DND-41 (cell line): ENCODE measurements around the gene TOP3B.

Experiments
- ATAC-seq: fragments of 200-7000 bp; cut with Tn5 transposase; 3 replicates; pipeline ENCODE4 v1.9.1; 2021; ENCODE audit warnings: low read depth; ENCODE audit not compliant: insufficient read depth
- DNase-seq: peaks from one replicate; pipeline ENCODE4 v3.0.0-alpha.2; 2020
- H2AFZ ChIP-seq: 2 replicates; pipeline ENCODE4 v1.6.0; 2012; ENCODE audit warnings: low read depth, low read length
- H3K27ac ChIP-seq: 2 replicates; pipeline ENCODE4 v1.5.1; 2012; ENCODE audit warnings: low read length, inconsistent platforms
- H3K27me3 ChIP-seq: fragments of 200-600 bp; sonication (generic); 2 replicates; pipeline ENCODE4 v1.6.0; 2012; ENCODE audit warnings: low read length, mild to moderate bottlenecking, inconsistent platforms; ENCODE audit not compliant: insufficient read depth, poor library complexity
- H3K36me3 ChIP-seq: 2 replicates; pipeline ENCODE4 v1.5.1; 2012; ENCODE audit warnings: low read length, inconsistent platforms; ENCODE audit not compliant: insufficient read depth
- H3K4me1 ChIP-seq: 2 replicates; pipeline ENCODE4 v1.5.1; 2012; ENCODE audit warnings: mild to moderate bottlenecking, low read length; ENCODE audit not compliant: insufficient read depth
- H3K4me2 ChIP-seq: 2 replicates; pipeline ENCODE4 v1.6.0; 2012; ENCODE audit warnings: mild to moderate bottlenecking, moderate library complexity, low read length, inconsistent platforms; ENCODE audit not compliant: insufficient read depth
- H3K4me3 ChIP-seq, 2 experiments: fragments of 200-600 bp in 1 of 2; shearing (Covaris generic) in 1 of 2; 2 replicates each; pipeline ENCODE4 v1.5.1; 2012 to 2016; ENCODE audit warnings: inconsistent platforms in 2 of 2, low read length in 2 of 2, mild to moderate bottlenecking in 2 of 2, low read depth in 1 of 2, moderate library complexity in 1 of 2
- H3K79me2 ChIP-seq: 2 replicates; pipeline ENCODE4 v1.6.0; 2012; ENCODE audit warnings: low read length, inconsistent platforms; ENCODE audit not compliant: insufficient read depth
- H3K9ac ChIP-seq: 2 replicates; pipeline ENCODE4 v1.6.0; 2012; ENCODE audit warnings: low read depth, mild to moderate bottlenecking, inconsistent platforms, low read length, moderate library complexity
- H3K9me3 ChIP-seq: 2 replicates; pipeline ENCODE4 v1.5.1; 2012; ENCODE audit warnings: low read length, moderate library complexity, mild to moderate bottlenecking, inconsistent platforms; ENCODE audit not compliant: insufficient read depth, severe bottlenecking
- H4K20me1 ChIP-seq: 2 replicates; pipeline ENCODE4 v1.6.0; 2012; ENCODE audit warnings: low read length; ENCODE audit not compliant: insufficient read depth
- EZH2 ChIP-seq: IDR thresholded peaks from 3 replicates; pipeline ENCODE4 v1.6.1; 2012; ENCODE audit warnings: borderline replicate concordance, low read depth, mild to moderate bottlenecking, moderate library complexity, low read length, inconsistent platforms; ENCODE audit not compliant: severe bottlenecking
- TF ChIP-seq, protein P1 (sequence below): IDR thresholded peaks from 2 replicates; pipeline ENCODE4 v1.5.1; 2012; ENCODE audit warnings: borderline replicate concordance, low read length, moderate library complexity, mild to moderate bottlenecking; ENCODE audit not compliant: poor library complexity, severe bottlenecking; ENCODE audit errors: extremely low read depth

TOP3B gene

DNA sequence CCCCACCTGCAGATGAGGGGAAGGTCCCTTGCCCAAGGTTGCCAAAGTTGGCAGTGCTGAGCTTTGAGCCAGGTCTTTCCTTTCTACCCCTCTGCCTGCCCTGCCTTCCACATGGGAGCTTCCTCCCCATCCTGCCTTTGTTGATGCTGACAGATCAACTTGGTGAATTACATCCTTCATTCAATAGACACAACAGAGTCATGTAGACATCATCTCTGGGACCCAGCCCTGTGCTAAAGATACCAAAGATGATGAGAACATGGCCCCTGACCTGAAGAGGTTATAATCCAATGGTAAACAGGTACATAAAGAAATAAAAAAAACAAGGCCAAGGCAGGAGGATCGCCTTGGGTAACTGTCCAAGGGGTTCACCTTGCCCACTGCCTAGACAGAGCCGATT, 72.7 kb downstream of the TOP3B start:
- no peak overlapping the region for H3K4me3 ChIP-seq
- no peak for TF ChIP-seq EZH2
- TF ChIP-seq, protein P1, sequence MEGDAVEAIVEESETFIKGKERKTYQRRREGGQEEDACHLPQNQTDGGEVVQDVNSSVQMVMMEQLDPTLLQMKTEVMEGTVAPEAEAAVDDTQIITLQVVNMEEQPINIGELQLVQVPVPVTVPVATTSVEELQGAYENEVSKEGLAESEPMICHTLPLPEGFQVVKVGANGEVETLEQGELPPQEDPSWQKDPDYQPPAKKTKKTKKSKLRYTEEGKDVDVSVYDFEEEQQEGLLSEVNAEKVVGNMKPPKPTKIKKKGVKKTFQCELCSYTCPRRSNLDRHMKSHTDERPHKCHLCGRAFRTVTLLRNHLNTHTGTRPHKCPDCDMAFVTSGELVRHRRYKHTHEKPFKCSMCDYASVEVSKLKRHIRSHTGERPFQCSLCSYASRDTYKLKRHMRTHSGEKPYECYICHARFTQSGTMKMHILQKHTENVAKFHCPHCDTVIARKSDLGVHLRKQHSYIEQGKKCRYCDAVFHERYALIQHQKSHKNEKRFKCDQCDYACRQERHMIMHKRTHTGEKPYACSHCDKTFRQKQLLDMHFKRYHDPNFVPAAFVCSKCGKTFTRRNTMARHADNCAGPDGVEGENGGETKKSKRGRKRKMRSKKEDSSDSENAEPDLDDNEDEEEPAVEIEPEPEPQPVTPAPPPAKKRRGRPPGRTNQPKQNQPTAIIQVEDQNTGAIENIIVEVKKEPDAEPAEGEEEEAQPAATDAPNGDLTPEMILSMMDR: no peak
- no peak overlapping the region for H2AFZ ChIP-seq
- H3K27me3 ChIP-seq: no peaks in the 10 kb centered on the region
- DNase-seq (no peak), ATAC-seq (no peak)
- H4K20me1 ChIP-seq: no peaks in the 10 kb centered on the region
- H3K27ac ChIP-seq: no peak overlapping the region
- H3K9me3 ChIP-seq: no peaks in the 10 kb centered on the region
- H3K36me3 ChIP-seq: no peaks in the 10 kb centered on the region
- H3K9ac ChIP-seq: no peak overlapping the region
- H3K4me2 ChIP-seq: no peak overlapping the region
- H3K79me2 ChIP-seq: no peaks in the 10 kb centered on the region
- H3K4me1 ChIP-seq: no peaks in the 10 kb centered on the region

DNA sequence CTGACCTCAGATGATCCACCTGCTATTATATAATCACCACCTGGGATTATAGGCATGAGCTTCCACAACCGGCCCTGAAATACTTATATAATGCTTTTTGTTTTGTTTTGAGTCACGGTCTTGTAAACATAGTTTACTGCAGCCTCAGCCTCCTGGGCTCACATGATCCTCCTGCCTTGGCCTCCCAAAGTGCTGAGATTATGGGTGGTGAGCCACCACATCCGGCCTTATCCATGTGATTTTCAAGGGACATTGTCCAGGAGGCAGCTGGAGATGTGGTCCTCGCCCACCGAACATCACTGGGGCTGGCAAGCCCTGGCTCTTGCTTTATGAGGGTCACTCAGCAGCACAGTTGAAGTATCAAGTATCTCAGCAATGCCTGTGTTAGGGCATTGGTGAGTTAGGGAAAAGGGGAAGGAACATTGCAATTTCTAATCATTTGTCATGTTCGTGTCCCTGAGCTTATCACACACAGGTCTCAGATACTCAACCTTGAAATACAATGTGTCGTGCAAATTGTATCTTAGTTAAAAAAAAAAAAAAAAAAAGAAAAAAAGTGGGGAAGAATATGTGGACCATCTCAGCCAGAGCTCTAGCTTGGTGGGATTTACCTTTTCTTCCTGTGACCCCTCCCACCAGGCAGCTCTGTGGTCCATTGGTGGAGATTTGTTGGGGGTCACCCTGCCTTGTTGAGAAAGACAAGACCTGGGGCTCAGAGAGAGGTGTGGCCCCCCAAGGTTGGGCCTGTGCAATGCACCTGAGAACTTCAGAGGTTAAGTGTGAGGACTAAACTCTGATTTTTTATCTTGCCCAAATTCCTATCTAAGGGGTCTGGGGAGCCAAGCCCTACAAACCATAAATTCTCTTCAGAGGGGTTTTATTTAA, 74.7 kb downstream of the TOP3B start:
- Histone ChIP-seq H3K9ac (no peak overlapping the region), H3K27ac (no peak overlapping the region), H3K4me1 (no peaks in the 10 kb centered on the region), H3K27me3 (no peaks in the 10 kb centered on the region), H3K4me3 (no peak overlapping the region), H3K36me3 (no peaks in the 10 kb centered on the region), H3K79me2 (no peaks in the 10 kb centered on the region), H3K4me2 (no peak overlapping the region), H4K20me1 (no peaks in the 10 kb centered on the region), H2AFZ (no peak overlapping the region), H3K9me3 (no peaks in the 10 kb centered on the region)
- TF ChIP-seq, protein P1: no peak
- TF ChIP-seq EZH2: no peak
- ATAC-seq (no peak), DNase-seq (no peak)
